Colonic mucosa (tissue), 4 donors: ENCODE data around the gene CLN3. TPM values are rescaled to one million over a fixed set of nuclear protein-coding genes. Genes with fewer than 3 reads are reported as not detected.

Experiments used
- DNase-seq: peaks from one replicate; pipeline ENCODE4 v3.0.0-alpha.2; 2020
- H3K27ac ChIP-seq: fragments of 200-600 bp; one replicate; pipeline ENCODE4 v1.8.0; 2021
- H3K27me3 ChIP-seq: fragments of 200-600 bp; one replicate; pipeline ENCODE4 v1.8.0; 2021
- H3K36me3 ChIP-seq: fragments of 200-600 bp; one replicate; pipeline ENCODE4 v1.8.0; 2021
- H3K4me1 ChIP-seq: fragments of 200-600 bp; one replicate; pipeline ENCODE4 v1.8.0; 2021; ENCODE audit warnings: mild to moderate bottlenecking
- H3K4me3 ChIP-seq: fragments of 200-600 bp; one replicate; pipeline ENCODE4 v1.8.0; 2021
- H3K9ac ChIP-seq, 2 donors: one replicate each; pipeline ENCODE4 v1.7.0; 2013; ENCODE audit warnings: control low read depth in 2 of 2, low read depth in 2 of 2, low read length in 2 of 2
- H3K9me3 ChIP-seq: fragments of 200-600 bp; one replicate; pipeline ENCODE4 v1.8.0; 2021
- intact Hi-C: fragments of 100-400 bp; cut with DNase I; formaldehyde crosslinking; loops from one replicate; pipeline ENCODE4 v1.14.1; 2022
- total RNA-seq, 2 donors: library from RNA; stranded (reverse); fragmentation: NEBNext Ultra II Directional in 1 of 2; extraction: Animal tissue kit (Norgen Biotek cat#: 25700) in 1 of 2; gene quantifications; one replicate each; pipeline ENCODE4 v1.2.1, GENCODE V29; 2021
- TF ChIP-seq, protein P1 (sequence below): fragments of 200-600 bp; IDR thresholded peaks from one replicate; pipeline ENCODE4 v1.8.0; 2022; ENCODE audit warnings: antibody characterized with exemption, mild to moderate bottlenecking
- donor health status: healthy.
- donor health status: DM: no; HTN: no; CAD: no.
- donor health status: DM: no; HTN: no; CAD: no.

Gene CLN3
- total RNA-seq, 2 donors from 2014 or later: 101 to 123 TPM

DNA sequence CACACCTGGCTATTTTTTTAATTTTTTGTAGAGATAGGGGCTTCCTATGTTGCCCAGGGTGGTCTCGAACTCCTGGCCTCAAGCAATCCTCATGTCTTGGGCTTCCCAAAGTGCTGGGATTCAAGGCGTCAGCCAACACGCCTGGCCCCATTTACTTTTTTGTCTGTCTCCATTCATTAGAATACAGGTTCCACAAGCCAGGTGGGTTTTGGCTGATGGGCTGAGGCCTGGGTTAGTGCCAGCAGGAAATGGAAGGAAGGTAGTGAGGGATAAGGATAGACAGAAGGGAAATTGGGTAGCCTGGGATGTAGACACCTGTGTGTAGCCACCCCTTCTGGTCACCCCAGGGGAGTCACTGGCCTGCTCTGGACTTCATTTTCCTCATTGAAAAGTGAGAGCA, 19.2 kb upstream of the CLN3 start:
- TF ChIP-seq, protein P1, sequence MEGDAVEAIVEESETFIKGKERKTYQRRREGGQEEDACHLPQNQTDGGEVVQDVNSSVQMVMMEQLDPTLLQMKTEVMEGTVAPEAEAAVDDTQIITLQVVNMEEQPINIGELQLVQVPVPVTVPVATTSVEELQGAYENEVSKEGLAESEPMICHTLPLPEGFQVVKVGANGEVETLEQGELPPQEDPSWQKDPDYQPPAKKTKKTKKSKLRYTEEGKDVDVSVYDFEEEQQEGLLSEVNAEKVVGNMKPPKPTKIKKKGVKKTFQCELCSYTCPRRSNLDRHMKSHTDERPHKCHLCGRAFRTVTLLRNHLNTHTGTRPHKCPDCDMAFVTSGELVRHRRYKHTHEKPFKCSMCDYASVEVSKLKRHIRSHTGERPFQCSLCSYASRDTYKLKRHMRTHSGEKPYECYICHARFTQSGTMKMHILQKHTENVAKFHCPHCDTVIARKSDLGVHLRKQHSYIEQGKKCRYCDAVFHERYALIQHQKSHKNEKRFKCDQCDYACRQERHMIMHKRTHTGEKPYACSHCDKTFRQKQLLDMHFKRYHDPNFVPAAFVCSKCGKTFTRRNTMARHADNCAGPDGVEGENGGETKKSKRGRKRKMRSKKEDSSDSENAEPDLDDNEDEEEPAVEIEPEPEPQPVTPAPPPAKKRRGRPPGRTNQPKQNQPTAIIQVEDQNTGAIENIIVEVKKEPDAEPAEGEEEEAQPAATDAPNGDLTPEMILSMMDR: no peak
- intact Hi-C loops: no loop called here
- H3K36me3 ChIP-seq: no peaks in the 10 kb centered on the region

DNA sequence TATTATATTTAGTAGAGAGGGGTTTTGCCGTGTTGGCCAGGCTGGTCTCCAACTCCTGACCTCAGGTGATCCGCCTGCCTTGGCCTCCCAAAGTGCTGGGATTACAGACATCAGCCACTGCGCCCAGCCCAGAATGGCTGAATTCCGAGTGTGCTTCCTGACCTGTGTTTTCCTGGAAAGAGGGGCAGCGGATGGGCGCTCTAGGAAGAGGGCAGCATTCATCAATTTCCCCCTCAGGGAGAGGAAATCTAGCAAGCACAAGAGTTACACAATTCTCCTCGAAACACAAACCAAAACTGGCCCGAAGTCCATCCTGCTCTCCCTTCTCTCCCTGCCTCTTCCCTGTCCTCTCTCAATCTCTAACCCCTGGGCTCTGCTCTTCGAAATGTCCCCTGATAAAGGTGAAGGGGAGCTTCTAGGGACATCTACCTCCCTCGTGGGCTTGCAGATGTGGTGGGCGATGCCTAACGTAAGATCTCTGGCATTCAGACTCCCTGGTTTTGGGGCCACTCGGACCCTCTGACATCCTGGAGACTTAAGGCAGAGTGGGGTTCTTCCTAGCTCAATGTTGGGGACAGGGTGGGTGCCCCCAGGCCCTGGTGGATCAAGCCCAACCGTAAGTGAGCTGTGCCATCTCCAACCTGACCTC, 13.7 kb upstream of the CLN3 start:
- Histone ChIP-seq H3K9ac (no peak overlapping the region), H3K36me3 (no peaks in the 10 kb centered on the region), H3K27ac (no peak overlapping the region), H3K27me3 (no peaks in the 10 kb centered on the region), H3K4me3 (no peak overlapping the region), H3K9me3 (no peaks in the 10 kb centered on the region), H3K4me1 (no peaks in the 10 kb centered on the region)
- intact Hi-C loops: no loop called here
- DNase-seq: no peak
- TF ChIP-seq, protein P1: no peak

More for the DNA sequence above, 19.2 kb upstream of the CLN3 start:
- no peak overlapping the region for H3K27ac ChIP-seq
- H3K27me3 ChIP-seq: no peaks in the 10 kb centered on the region
- H3K4me3 ChIP-seq: no peak overlapping the region
- no peak for DNase-seq
- no peaks in the 10 kb centered on the region for H3K9me3 ChIP-seq
- no peaks in the 10 kb centered on the region for H3K4me1 ChIP-seq
- no peak overlapping the region for H3K9ac ChIP-seq

DNA sequence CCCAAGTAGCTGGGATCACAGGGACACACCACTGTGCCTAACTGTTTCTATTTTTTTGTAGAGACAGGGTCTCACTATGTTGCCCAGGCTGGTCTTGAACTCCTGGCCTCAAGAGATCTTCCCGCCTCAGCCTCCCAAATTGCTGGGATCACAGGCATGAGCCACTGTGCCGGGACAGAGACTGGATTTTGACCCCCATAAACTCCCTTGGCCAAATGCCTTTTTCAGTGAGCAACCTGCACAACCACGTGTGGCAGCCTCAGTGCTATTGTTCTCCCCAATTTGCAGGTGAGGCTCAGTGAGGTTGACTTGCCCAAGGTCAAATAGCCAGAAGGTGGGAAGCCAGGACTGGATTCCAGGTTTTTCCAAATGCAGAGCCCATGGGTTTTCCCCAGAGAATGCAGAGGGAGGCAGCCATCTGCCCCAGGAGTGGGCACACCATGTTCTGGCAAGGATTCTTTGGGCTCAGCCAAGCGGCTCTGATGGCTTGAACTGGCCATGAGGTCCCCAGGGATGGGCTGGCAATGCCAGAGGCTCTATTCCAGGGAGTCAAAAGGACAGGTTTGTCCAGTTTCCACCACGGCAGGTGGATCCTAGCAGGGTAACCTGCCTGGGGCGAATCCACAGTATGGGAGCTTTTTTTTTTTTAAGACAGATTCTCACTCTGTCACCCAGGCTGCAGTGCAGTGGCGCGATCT, 13.0 kb upstream of the CLN3 start:
- H3K27me3 ChIP-seq: no peaks in the 10 kb centered on the region
- no peaks in the 10 kb centered on the region for H3K36me3 ChIP-seq
- DNase-seq: peak; percentile 65
- no peaks in the 10 kb centered on the region for H3K9me3 ChIP-seq
- intact Hi-C loops: no loop called here
- TF ChIP-seq, protein P1: no peak
- no peak overlapping the region for H3K4me3 ChIP-seq
- no peak overlapping the region for H3K9ac ChIP-seq
- H3K4me1 ChIP-seq: no peaks in the 10 kb centered on the region
- H3K27ac ChIP-seq: no peak overlapping the region

DNA sequence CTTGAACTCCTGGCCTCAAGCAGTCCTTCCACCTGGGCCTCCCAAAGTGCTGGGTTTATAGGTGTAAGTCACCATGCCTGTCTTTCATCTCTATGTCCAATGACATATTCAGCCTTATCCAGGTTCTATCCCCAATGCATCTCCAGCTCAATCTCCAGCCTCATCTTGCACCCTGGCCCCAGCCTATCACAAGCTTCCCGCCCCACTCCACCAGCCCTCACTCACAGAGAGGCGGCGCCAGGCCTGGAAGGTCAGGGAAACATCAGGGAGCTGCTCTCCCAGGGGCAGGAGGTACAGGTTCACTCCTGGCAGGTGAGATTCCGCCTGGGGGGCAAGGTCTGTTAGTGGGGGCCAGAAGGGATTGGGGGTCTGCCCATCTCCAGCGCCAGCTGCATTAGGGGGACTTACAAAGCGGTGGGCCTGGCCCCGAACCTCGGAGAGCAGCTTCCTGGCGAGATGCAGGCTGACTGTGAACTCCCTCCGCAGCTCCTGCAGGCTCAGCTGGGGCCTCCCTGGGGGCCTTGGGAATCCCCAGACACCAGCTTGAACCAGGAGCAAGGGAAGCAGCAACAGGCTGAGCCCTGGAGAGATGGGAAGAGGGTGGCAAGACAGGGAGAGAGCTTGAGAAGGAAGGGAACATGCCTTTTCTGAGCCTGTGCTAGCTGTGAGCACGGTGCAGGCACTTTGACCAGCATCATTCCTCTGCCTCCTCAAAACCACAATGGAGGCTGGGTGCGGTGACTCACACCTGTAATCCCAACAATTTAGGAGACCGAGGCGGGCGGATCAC, 11.8 kb upstream of the CLN3 start:
- Histone ChIP-seq H3K27ac (no peak overlapping the region), H3K9me3 (no peaks in the 10 kb centered on the region), H3K4me1 (no peaks in the 10 kb centered on the region), H3K27me3 (no peaks in the 10 kb centered on the region), H3K9ac (no peak overlapping the region), H3K4me3 (no peak overlapping the region), H3K36me3 (no peaks in the 10 kb centered on the region)
- intact Hi-C loops: no loop called here
- TF ChIP-seq, protein P1: no peak
- no peak for DNase-seq

DNA sequence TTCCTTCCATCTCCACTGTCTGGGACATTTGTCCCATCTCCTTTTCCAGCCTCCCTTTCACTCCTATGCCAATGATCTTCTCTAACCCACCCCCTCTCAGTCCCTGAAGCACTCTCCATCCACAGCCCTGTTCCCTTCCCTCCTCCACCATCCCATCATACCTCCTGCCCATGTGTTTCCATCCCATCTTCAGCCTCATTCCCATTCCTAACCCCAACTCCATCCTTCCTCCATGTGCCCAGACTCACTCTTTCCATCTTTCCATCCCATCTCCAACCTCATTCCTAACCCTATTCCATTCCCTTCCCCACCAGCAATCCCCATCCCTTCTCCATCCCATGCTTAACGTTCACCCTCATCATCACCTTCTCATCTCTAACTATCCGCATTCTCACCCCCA, 10.4 kb upstream of the CLN3 start:
- Histone ChIP-seq H3K27ac (no peak overlapping the region), H3K4me3 (no peak overlapping the region), H3K36me3 (no peaks in the 10 kb centered on the region), H3K9me3 (no peaks in the 10 kb centered on the region), H3K9ac (no peak overlapping the region), H3K4me1 (no peaks in the 10 kb centered on the region), H3K27me3 (no peaks in the 10 kb centered on the region)
- TF ChIP-seq, protein P1: no peak
- DNase-seq: no peak
- intact Hi-C loops: no loop called here
